H1 (cell line): ENCODE measurements around the gene IL36RN. TPM values are rescaled to one million over a fixed set of nuclear protein-coding genes. Genes with fewer than 3 reads are reported as not detected.

Experiments
- CTCF ChIA-PET: fragments of 300-600 bp; sonication (Branson Sonifier 250); formaldehyde crosslinking; loops from one replicate; lab custom pipeline; 2021; ENCODE audit not compliant: partially characterized antibody; lab: Charles Lee
- POLR2A ChIA-PET: fragments of 300-600 bp; sonication (Branson Sonifier 250); formaldehyde crosslinking; loops from one replicate; lab custom pipeline; 2021; ENCODE audit warnings: inconsistent platforms; ENCODE audit not compliant: partially characterized antibody; lab: Charles Lee
- DNase-seq, 2 experiments: peaks; one replicate each; pipeline versions ENCODE4 v3.0.0 to v3.0.0-alpha.2; 2010 to 2022; ENCODE audit warnings: low spot score in 2 of 2, low read depth in 1 of 2, mixed read lengths in 1 of 2
- FAIRE-seq: peaks from 2 replicates; lab custom pipeline; 2011; peaks lifted over from hg19 to GRCh38; lab: Jason Lieb, UNC
- H2AFZ ChIP-seq: 2 replicates; pipeline ENCODE4 v1.8.1; 2012; ENCODE audit warnings: low read length, inconsistent platforms
- H2AK5ac ChIP-seq: 2 replicates; pipeline ENCODE4 v1.6.1; 2013; ENCODE audit warnings: low read depth, low read length
- H2BK120ac ChIP-seq: replicated peaks from 2 replicates; pipeline ENCODE3; 2013; ENCODE audit warnings: low read depth, low read length, inconsistent platforms
- H2BK12ac ChIP-seq: 2 replicates; pipeline ENCODE4 v1.6.1; 2013; ENCODE audit warnings: low read depth, low read length
- H2BK15ac ChIP-seq: 2 replicates; pipeline ENCODE4 v1.6.1; 2013; ENCODE audit warnings: low read length
- H2BK20ac ChIP-seq: 2 replicates; pipeline ENCODE4 v1.6.1; 2013; ENCODE audit warnings: low read length
- H2BK5ac ChIP-seq: 2 replicates; pipeline ENCODE4 v1.6.1; 2013; ENCODE audit warnings: low read depth, low read length
- H3K14ac ChIP-seq: 2 replicates; pipeline ENCODE4 v1.6.1; 2013; ENCODE audit warnings: inconsistent platforms; ENCODE audit not compliant: insufficient read length
- H3K18ac ChIP-seq: 2 replicates; pipeline ENCODE4 v1.6.1; 2013; ENCODE audit warnings: low read length; ENCODE audit errors: extremely low read depth
- H3K23ac ChIP-seq: 2 replicates; pipeline ENCODE4 v1.6.1; 2013; ENCODE audit warnings: inconsistent platforms; ENCODE audit not compliant: insufficient read length
- H3K23me2 ChIP-seq: 2 replicates; pipeline ENCODE4 v1.6.1; 2013; ENCODE audit warnings: low read depth, low read length
- H3K27ac ChIP-seq: 2 replicates; pipeline ENCODE4 v1.6.1; 2011; ENCODE audit warnings: low read depth, low read length, inconsistent platforms
- H3K27me3 ChIP-seq, 4 experiments: replicated peaks in 1 of 4; 1 replicate in 1 of 4; 2 replicates in 3 of 4; pipeline versions ENCODE4 v1.6.1 to v1.8.1; 2011 to 2013; ENCODE audit warnings: low read length in 3 of 4, mild to moderate bottlenecking in 3 of 4, inconsistent platforms in 2 of 4, mixed read lengths in 2 of 4, moderate library complexity in 1 of 4; ENCODE audit not compliant: control insufficient read depth in 3 of 4, insufficient read depth in 3 of 4; ENCODE audit errors: extremely low read depth in 1 of 4
- H3K36me3 ChIP-seq, 4 experiments: 2 replicates each; pipeline versions ENCODE4 v1.6.1 to v1.8.1; 2011 to 2013; ENCODE audit warnings: mild to moderate bottlenecking in 4 of 4, low read length in 3 of 4, moderate library complexity in 2 of 4, control low read depth in 1 of 4, inconsistent platforms in 1 of 4; ENCODE audit not compliant: insufficient read depth in 4 of 4, control insufficient read depth in 2 of 4
- H3K4ac ChIP-seq: replicated peaks from 2 replicates; pipeline ENCODE3; 2013; ENCODE audit warnings: low read length, low read depth, mixed read lengths, inconsistent platforms; ENCODE audit not compliant: insufficient read length
- H3K4me1 ChIP-seq, 4 experiments: replicated peaks in 1 of 4; 1 replicate in 1 of 4; 2 replicates in 3 of 4; pipeline versions ENCODE4 v1.6.1 to v1.8.1; 2011 to 2013; ENCODE audit warnings: low read length in 3 of 4, inconsistent platforms in 2 of 4, mixed read lengths in 1 of 4; ENCODE audit not compliant: insufficient read depth in 4 of 4, control insufficient read depth in 3 of 4
- H3K4me2 ChIP-seq, 2 experiments: 2 replicates each; pipeline versions ENCODE4 v1.6.1 to v1.8.1; 2011 to 2013; ENCODE audit warnings: low read depth in 2 of 2, low read length in 2 of 2, control low read depth in 1 of 2, inconsistent platforms in 1 of 2, mild to moderate bottlenecking in 1 of 2; ENCODE audit not compliant: insufficient read depth in 1 of 2
- H3K4me3 ChIP-seq, 4 experiments: fragments of 200-600, 300-600 bp in 1 of 4; sonication (generic), shearing (Covaris generic), sonication (Bioruptor Twin) in 1 of 4; 2 replicates each; pipeline versions ENCODE4 v1.5.1 to v1.8.1; 2011 to 2016; ENCODE audit warnings: low read length in 4 of 4, low read depth in 3 of 4, control low read depth in 2 of 4, inconsistent platforms in 2 of 4, mild to moderate bottlenecking in 2 of 4, mixed read lengths in 1 of 4, moderate library complexity in 1 of 4; ENCODE audit not compliant: insufficient read depth in 2 of 4; ENCODE audit errors: extremely low read depth in 1 of 4
- H3K56ac ChIP-seq: replicated peaks from 2 replicates; pipeline ENCODE3; 2013; ENCODE audit warnings: low read depth, mild to moderate bottlenecking, mixed read lengths, low read length, inconsistent platforms; ENCODE audit not compliant: insufficient read length
- H3K79me1 ChIP-seq: 2 replicates; pipeline ENCODE4 v1.6.1; 2013; ENCODE audit warnings: low read depth, low read length, control low read depth
- H3K79me2 ChIP-seq, 2 experiments: 2 replicates each; pipeline versions ENCODE4 v1.6.1 to v1.8.1; 2012 to 2013; ENCODE audit warnings: low read length in 2 of 2, mild to moderate bottlenecking in 2 of 2, inconsistent platforms in 1 of 2; ENCODE audit not compliant: insufficient read depth in 2 of 2, control insufficient read depth in 1 of 2
- H3K9ac ChIP-seq, 4 experiments: replicated peaks in 1 of 4; 1 replicate in 1 of 4; 2 replicates in 3 of 4; pipeline versions ENCODE4 v1.6.1 to v1.8.1; 2011 to 2013; ENCODE audit warnings: low read depth in 3 of 4, low read length in 3 of 4, control low read depth in 2 of 4, mild to moderate bottlenecking in 2 of 4, moderate library complexity in 2 of 4, inconsistent platforms in 1 of 4; ENCODE audit errors: extremely low read depth in 1 of 4
- H3K9me3 ChIP-seq, 2 experiments: 2 replicates each; pipeline versions ENCODE4 v1.6.1 to v1.8.1; 2012 to 2013; ENCODE audit warnings: mild to moderate bottlenecking in 2 of 2, moderate library complexity in 2 of 2, control low read depth in 1 of 2, inconsistent platforms in 1 of 2, low read depth in 1 of 2, low read length in 1 of 2, mixed read lengths in 1 of 2; ENCODE audit not compliant: insufficient read depth in 2 of 2
- H4K20me1 ChIP-seq, 2 experiments: replicated peaks in 1 of 2; 2 replicates each; pipeline versions ENCODE3 to v1.8.1; 2011 to 2013; ENCODE audit warnings: inconsistent platforms in 2 of 2, low read length in 2 of 2, mild to moderate bottlenecking in 1 of 2; ENCODE audit not compliant: insufficient read depth in 2 of 2, control insufficient read depth in 1 of 2
- H4K5ac ChIP-seq: 2 replicates; pipeline ENCODE4 v1.6.1; 2013; ENCODE audit warnings: low read length, low read depth, mixed read lengths, inconsistent platforms; ENCODE audit not compliant: insufficient read length
- H4K8ac ChIP-seq: 2 replicates; pipeline ENCODE4 v1.8.0; 2013; ENCODE audit warnings: mild to moderate bottlenecking, moderate library complexity, low read length, inconsistent platforms; ENCODE audit not compliant: insufficient read depth; ENCODE audit errors: extremely low read depth
- H4K91ac ChIP-seq: replicated peaks from 2 replicates; pipeline ENCODE3; 2013; ENCODE audit warnings: low read length, mixed read lengths, inconsistent platforms; ENCODE audit not compliant: insufficient read length
- POLR2AphosphoS5 ChIP-seq: IDR thresholded peaks from 2 replicates; pipeline ENCODE4 v1.6.1; 2011; ENCODE audit warnings: low read depth, low read length
- RAD21 ChIP-seq, 2 experiments: IDR thresholded peaks in 1 of 2; conservative IDR thresholded peaks in 1 of 2; 2 replicates each; pipeline ENCODE4 v1.6.1; 2011; ENCODE audit warnings: low read depth in 2 of 2, low read length in 2 of 2, improper control_type of control experiment in 1 of 2, inconsistent platforms in 1 of 2, mild to moderate bottlenecking in 1 of 2, moderate library complexity in 1 of 2
- WGBS, 2 experiments: shearing (Covaris generic) in 1 of 2; methylation state at CpG; one replicate each; pipeline versions ENCODE4 v1.1.6 to v1.1.7; 2013 to 2015; ENCODE audit warnings: low lambda C conversion rate in 2 of 2, mixed read lengths in 2 of 2, inconsistent platforms in 1 of 2, low coverage in 1 of 2, missing lambda C conversion rate in 1 of 2; ENCODE audit not compliant: insufficient replicate concordance in 2 of 2, insufficient coverage in 1 of 2, insufficient read length in 1 of 2; ENCODE audit errors: extremely low coverage in 1 of 2, missing lambda C conversion rate in 1 of 2; 5-methylcytosine and 5-hydroxymethylcytosine counted together
- polyA plus RNA-seq, 7 experiments: library from polyadenylated mRNA; depleted of rRNA in 3 of 7; stranded (reverse) in 5 of 7; unstranded in 2 of 7; fragments of >200 nt in 5 of 7; fragments of 200-250 nt in 2 of 7; gene quantifications; 1 replicate in 5 of 7; 2 replicates in 1 of 7; 4 replicates in 1 of 7; pipeline versions ENCODE4 v1.2.1 to v1.2.3, GENCODE V29; 2011 to 2013; ENCODE audit warnings: missing spikeins in 2 of 7, mixed read lengths in 2 of 7
- total RNA-seq: library from RNA; stranded (reverse); fragmentation: NEBNext Ultra II Directional; extraction: Animal tissue kit (Norgen Biotek cat#: 25700); gene quantifications from 2 replicates; pipeline ENCODE4 v1.2.1, GENCODE V29; 2021
- TF ChIP-seq, protein P1 (sequence below), 3 experiments: IDR thresholded peaks; 1 replicate in 2 of 3; 2 replicates in 1 of 3; pipeline versions ENCODE4 v1.5.1 to v1.6.1; 2011; ENCODE audit warnings: low read length in 3 of 3, mild to moderate bottlenecking in 3 of 3, inconsistent platforms in 2 of 3, low read depth in 1 of 3, moderate library complexity in 1 of 3; ENCODE audit not compliant: insufficient read depth in 1 of 3; ENCODE audit errors: control extremely low read depth in 1 of 3

The IL36RN gene
- total and polyA plus RNA-seq, 2 of the 8 experiments (the other 6 are each of a cell fraction or from before 2014, with no cell fraction given) = not detected

DNA sequence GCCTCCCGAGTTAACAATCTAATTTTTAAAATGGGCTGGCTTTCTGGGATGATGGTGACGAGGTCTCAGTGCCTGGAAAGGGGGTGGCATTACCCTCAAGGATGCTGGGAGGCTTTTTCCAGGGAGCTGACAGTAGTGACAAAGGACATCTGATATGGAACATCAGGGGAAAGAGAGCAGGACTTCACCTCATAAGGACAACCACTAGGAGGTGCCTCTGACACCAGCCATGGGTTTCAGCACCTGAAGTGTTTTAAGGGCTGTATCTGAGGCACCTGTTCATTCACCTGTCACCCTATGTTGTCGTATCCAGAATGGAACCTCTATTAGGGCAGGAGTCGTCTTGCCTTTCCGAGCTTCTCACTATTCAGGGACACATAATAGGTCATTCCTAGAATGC is 17.1 kb upstream of the IL36RN start:
- Histone ChIP-seq H3K4me3 (no peak overlapping the region), H3K9me3 (peaks cover 0 to 2% of the 10 kb centered on the region in 2 experiments; a peak in 2 of 4 replicates), H3K27ac (no peak overlapping the region), H3K23me2 (no peaks in the 10 kb centered on the region), H2AFZ (no peak overlapping the region), H3K23ac (no peak overlapping the region), H3K4ac (no peak overlapping the region), H4K8ac (no peak overlapping the region), H3K79me2 (no peaks in the 10 kb centered on the region), H3K36me3 (no peaks in the 10 kb centered on the region), H3K14ac (no peak overlapping the region), H3K9ac (no peak overlapping the region), H3K56ac (no peak overlapping the region), H2BK20ac (no peak overlapping the region), H2BK5ac (no peak overlapping the region), H3K79me1 (no peaks in the 10 kb centered on the region), H2BK15ac (no peak overlapping the region), H3K4me1 (no peaks in the 10 kb centered on the region), H4K5ac (no peak overlapping the region), H2BK12ac (no peak overlapping the region), H4K20me1 (no peaks in the 10 kb centered on the region), H4K91ac (no peak overlapping the region), H2AK5ac (no peak overlapping the region), H2BK120ac (no peak overlapping the region), H3K18ac (no peak overlapping the region), H3K27me3 (no peaks in the 10 kb centered on the region; a peak in 1 of 7 replicates)
- ChIA-PET CTCF (interaction anchor here (0.8 to 1.5 kb wide), 6 partner anchors 11 to 329 kb away, joined by 3 to 4 read pairs (median 4); no protein-coding TSS in a partner anchor), POLR2A (no interaction called here)
- FAIRE-seq (peak; percentile 36), DNase-seq (no peak)
- 65% methylated on average over 5 of the region's 5 CpGs; no CpG with 5 or more reads in 1 of the 2 experiments for WGBS, 2 experiments
- TF ChIP-seq POLR2AphosphoS5 = no peak
- TF ChIP-seq, protein P1, sequence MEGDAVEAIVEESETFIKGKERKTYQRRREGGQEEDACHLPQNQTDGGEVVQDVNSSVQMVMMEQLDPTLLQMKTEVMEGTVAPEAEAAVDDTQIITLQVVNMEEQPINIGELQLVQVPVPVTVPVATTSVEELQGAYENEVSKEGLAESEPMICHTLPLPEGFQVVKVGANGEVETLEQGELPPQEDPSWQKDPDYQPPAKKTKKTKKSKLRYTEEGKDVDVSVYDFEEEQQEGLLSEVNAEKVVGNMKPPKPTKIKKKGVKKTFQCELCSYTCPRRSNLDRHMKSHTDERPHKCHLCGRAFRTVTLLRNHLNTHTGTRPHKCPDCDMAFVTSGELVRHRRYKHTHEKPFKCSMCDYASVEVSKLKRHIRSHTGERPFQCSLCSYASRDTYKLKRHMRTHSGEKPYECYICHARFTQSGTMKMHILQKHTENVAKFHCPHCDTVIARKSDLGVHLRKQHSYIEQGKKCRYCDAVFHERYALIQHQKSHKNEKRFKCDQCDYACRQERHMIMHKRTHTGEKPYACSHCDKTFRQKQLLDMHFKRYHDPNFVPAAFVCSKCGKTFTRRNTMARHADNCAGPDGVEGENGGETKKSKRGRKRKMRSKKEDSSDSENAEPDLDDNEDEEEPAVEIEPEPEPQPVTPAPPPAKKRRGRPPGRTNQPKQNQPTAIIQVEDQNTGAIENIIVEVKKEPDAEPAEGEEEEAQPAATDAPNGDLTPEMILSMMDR (IDR thresholded peaks at IDR 0.05; ENCODE audit: control extremely low read depth in 1 of 3, insufficient read depth in 1 of 3, low read depth in 1 of 3, low read length in 3 of 3) = peak; percentile 21 to 68 (median 42)
- TF ChIP-seq RAD21 (IDR thresholded peaks at IDR 0.05 in 1 of 2, conservative IDR thresholded peaks at IDR 0.05 in 1 of 2; ENCODE audit: low read depth in 2 of 2, low read length in 2 of 2) = peak; percentile 37 to 51; a peak in 3 of 4 replicates
- TF ChIP-seq, all 59 proteins: peak for 2
- no peak overlapping the region for H3K4me2 ChIP-seq
